NCI-H1694 (cell line): ENCODE results near the gene GPN2.

Experiments
- DNase-seq: peaks from one replicate; lab custom pipeline; 2025; lab: John Stamatoyannopoulos, UW

Gene GPN2

GRCh38 chr1:26889551-26890466 is at the start of gene GPN2:
Gene GPN2, minus strand, starts transcription at chr1:26890283. Its CDS starts 187 bp downstream, at chr1:26890096.
- DNase-seq: peak; percentile 39

GRCh38 chr1:26938659-26939025 is 48.6 kb upstream of the GPN2 start:
- no peak for DNase-seq

- DNase-seq: no peak
Observed at GRCh38 chr1:26938004-26938658, 48.0 kb upstream of the GPN2 start.

GRCh38 chr1:26936823-26937222 is 46.7 kb upstream of the GPN2 start:
- DNase-seq: no peak

- no peak for DNase-seq
Observed at GRCh38 chr1:26932531-26932930, 42.4 kb upstream of the GPN2 start.

- no peak for DNase-seq
Observed at GRCh38 chr1:26923711-26924110, 33.6 kb upstream of the GPN2 start.

GRCh38 chr1:26922901-26923300 is 32.8 kb upstream of the GPN2 start:
- DNase-seq: no peak

GRCh38 chr1:26922431-26922729 is 32.3 kb upstream of the GPN2 start:
- no peak for DNase-seq

- peak; percentile 86 for DNase-seq
Observed at GRCh38 chr1:26921540-26922430, 31.7 kb upstream of the GPN2 start, which contains the start of gene NUDC. Gene NUDC, plus strand, starts transcription at chr1:26921743. Its CDS starts 106 bp downstream, at chr1:26921849.

- DNase-seq: no peak
Observed at GRCh38 chr1:26921126-26921539, 31.1 kb upstream of the GPN2 start.

GRCh38 chr1:26915204-26915842 is 25.2 kb upstream of the GPN2 start:
- DNase-seq: no peak

GRCh38 chr1:26913754-26914619 is 23.9 kb upstream of the GPN2 start, which contains the start of gene NR0B2:
Gene NR0B2, minus strand, starts transcription at chr1:26913975. Its CDS starts 35 bp downstream, at chr1:26913940.
- DNase-seq: no peak

GRCh38 chr1:26913389-26913753 is 23.3 kb upstream of the GPN2 start:
- DNase-seq: no peak

GRCh38 chr1:26912147-26912490 is 22.0 kb upstream of the GPN2 start:
- DNase-seq: no peak

- no peak for DNase-seq
Observed at GRCh38 chr1:26911399-26912146, 21.5 kb upstream of the GPN2 start.

- DNase-seq: no peak
Observed at GRCh38 chr1:26910343-26911160, 20.5 kb upstream of the GPN2 start.

- no peak for DNase-seq
Observed at GRCh38 chr1:26909951-26910342, 19.9 kb upstream of the GPN2 start.

- DNase-seq: no peak
Observed at GRCh38 chr1:26907071-26907917, 17.2 kb upstream of the GPN2 start.
